Measurements from ENCODE around the gene CALHM4. TPM values are rescaled to one million over a fixed set of nuclear protein-coding genes. Genes with fewer than 3 reads are reported as not detected.
"Not testable (repeated sequence)": the region's sequence is repeated elsewhere in the genome, so short reads cannot be mapped to it uniquely, and the experiment has no call there.

CALHM4 gene
- total RNA-seq, 1 donor from 2014 or later = not detected

DNA sequence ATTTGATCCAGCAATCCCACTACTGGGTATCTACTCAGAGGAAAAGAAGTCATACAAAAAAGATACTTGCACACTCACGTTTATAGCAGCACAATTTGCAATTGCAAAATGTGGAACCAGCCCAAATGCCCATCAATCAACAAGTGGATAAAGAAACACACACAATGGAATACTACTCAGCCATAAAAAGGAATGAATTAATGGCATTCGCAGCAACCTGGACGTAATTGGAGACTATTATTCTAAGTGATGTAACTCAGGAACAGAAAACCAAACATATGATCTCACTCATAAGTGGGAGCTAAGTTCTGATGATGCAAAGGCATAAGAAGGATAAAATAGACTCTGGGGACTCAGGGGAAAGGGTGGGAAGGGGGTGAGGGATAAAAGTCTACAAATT lies 51.3 kb downstream of the CALHM4 start:
- not testable (repeated sequence) for H3K27ac Mint-ChIP-seq; H3K4me1 Mint-ChIP-seq; H3K9me3 Mint-ChIP-seq; H3K4me3 ChIP-seq; H3F3A ChIP-seq (ENCODE audit: low read depth); H3K4me1 ChIP-seq; H3K36me3 Mint-ChIP-seq; H2AFZ ChIP-seq (replicated peaks); H3K27ac ChIP-seq; H3K4me2 ChIP-seq; H3K27me3 Mint-ChIP-seq (ENCODE audit: insufficient read depth, low read depth); H3K36me3 ChIP-seq; H4K20me1 ChIP-seq (ENCODE audit: low read depth); DNase-seq (ENCODE audit: low spot score); H3K9me3 ChIP-seq (ENCODE audit: low read depth); H3K79me2 ChIP-seq (ENCODE audit: low read depth); H3K4me3 Mint-ChIP-seq; H3K27me3 ChIP-seq; H3K9ac ChIP-seq

DNA sequence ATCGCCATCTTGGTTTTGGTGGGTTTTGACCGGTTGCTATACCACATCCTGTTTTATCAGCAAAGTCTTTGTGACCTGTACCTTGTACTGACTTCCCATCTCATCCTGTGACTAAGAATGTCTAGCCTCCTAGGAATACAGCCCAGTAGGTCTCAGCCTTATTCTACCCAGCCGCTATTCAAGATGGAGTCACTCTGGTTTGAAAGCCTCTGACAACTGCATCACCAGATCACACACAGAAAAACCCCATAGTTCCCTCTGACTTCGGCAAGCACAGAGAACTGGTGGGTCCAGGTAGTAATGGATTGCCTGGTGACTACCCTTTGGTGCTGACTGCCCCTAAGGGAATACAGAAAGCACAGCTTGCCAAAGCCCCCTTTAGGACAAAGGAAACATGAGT lies 52.4 kb downstream of the CALHM4 start:
- H3K4me1 Mint-ChIP-seq = peaks cover 5% of the 10 kb centered on the region
- no peak for DNase-seq (ENCODE audit: low spot score)
- Histone ChIP-seq H3K4me2 (no peak overlapping the region), H3K9me3 (ENCODE audit: low read depth) (no peaks in the 10 kb centered on the region), H4K20me1 (ENCODE audit: low read depth) (no peaks in the 10 kb centered on the region), H3K27me3 (no peaks in the 10 kb centered on the region), H3K36me3 (no peaks in the 10 kb centered on the region), H3K27ac (no peak overlapping the region), H2AFZ (replicated peaks) (no peak overlapping the region), H3K4me1 (peaks cover 6% of the 10 kb centered on the region), H3K9ac (no peak overlapping the region), H3K79me2 (ENCODE audit: low read depth) (no peaks in the 10 kb centered on the region), H3K4me3 (no peak overlapping the region), H3F3A (ENCODE audit: low read depth) (no peaks in the 10 kb centered on the region)
- H3K9me3 Mint-ChIP-seq = peaks cover 7% of the 10 kb centered on the region
- no peaks in the 10 kb centered on the region for H3K27me3 Mint-ChIP-seq (ENCODE audit: insufficient read depth, low read depth)
- no peak overlapping the region for H3K4me3 Mint-ChIP-seq
- no peaks in the 10 kb centered on the region for H3K36me3 Mint-ChIP-seq
- H3K27ac Mint-ChIP-seq = no peak overlapping the region
- TF ChIP-seq EZH2phosphoT487 (IDR thresholded peaks at IDR 0.05) (no peak), EZH2 (IDR thresholded peaks at IDR 0.05) (no peak)
- TF ChIP-seq, protein P1, sequence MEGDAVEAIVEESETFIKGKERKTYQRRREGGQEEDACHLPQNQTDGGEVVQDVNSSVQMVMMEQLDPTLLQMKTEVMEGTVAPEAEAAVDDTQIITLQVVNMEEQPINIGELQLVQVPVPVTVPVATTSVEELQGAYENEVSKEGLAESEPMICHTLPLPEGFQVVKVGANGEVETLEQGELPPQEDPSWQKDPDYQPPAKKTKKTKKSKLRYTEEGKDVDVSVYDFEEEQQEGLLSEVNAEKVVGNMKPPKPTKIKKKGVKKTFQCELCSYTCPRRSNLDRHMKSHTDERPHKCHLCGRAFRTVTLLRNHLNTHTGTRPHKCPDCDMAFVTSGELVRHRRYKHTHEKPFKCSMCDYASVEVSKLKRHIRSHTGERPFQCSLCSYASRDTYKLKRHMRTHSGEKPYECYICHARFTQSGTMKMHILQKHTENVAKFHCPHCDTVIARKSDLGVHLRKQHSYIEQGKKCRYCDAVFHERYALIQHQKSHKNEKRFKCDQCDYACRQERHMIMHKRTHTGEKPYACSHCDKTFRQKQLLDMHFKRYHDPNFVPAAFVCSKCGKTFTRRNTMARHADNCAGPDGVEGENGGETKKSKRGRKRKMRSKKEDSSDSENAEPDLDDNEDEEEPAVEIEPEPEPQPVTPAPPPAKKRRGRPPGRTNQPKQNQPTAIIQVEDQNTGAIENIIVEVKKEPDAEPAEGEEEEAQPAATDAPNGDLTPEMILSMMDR (IDR thresholded peaks at IDR 0.05) = no peak

Other genes with a start within 250 kb of the CALHM4 start
- gene DSE, start 182.8 kb upstream of the CALHM4 start, total RNA-seq (ENCODE audit: low replicate concordance) = 30.0 and 43.7 TPM in 2 replicates
- gene CALHM6, start 92.4 kb upstream of the CALHM4 start, total RNA-seq (ENCODE audit: low replicate concordance) = 1.3 TPM in 1 of 2 replicates, not detected in the other
- gene CALHM5, start 42.1 kb upstream of the CALHM4 start, total RNA-seq (ENCODE audit: low replicate concordance) = 0.07 and 0.09 TPM in 2 replicates
- gene TRAPPC3L, start 8.1 kb upstream of the CALHM4 start, total RNA-seq (ENCODE audit: low replicate concordance) = not detected in 2 replicates
- 28.0 and 43.2 TPM in 2 replicates for gene RWDD1, start 17.8 kb downstream of the CALHM4 start, total RNA-seq (ENCODE audit: low replicate concordance)
- gene RSPH4A, start 62.7 kb downstream of the CALHM4 start, total RNA-seq (ENCODE audit: low replicate concordance) = 0.59 and 0.69 TPM in 2 replicates
- 25.3 and 42.1 TPM in 2 replicates for gene ZUP1, start 115.0 kb downstream of the CALHM4 start, total RNA-seq (ENCODE audit: low replicate concordance)
- gene KPNA5, start 127.5 kb downstream of the CALHM4 start, total RNA-seq (ENCODE audit: low replicate concordance) = 26.0 and 39.9 TPM in 2 replicates
- gene FAM162B, start 212.0 kb downstream of the CALHM4 start, total RNA-seq (ENCODE audit: low replicate concordance) = 0.28 TPM in 1 of 2 replicates, not detected in the other

All from neural progenitor cell (in vitro differentiated cells).